Endothelial cell of hepatic sinusoid (primary cell): ENCODE results near the gene NUDT17.

ENCODE experiments used
- in situ Hi-C: cut with HindIII; loops from 2 replicates; pipeline ENCODE4 v1.10.0; 2017; ENCODE audit warnings: low sequenced_read_pairs

NUDT17 gene

GRCh38 chr1:145886390-145886789 lies 41.0 kb downstream of the NUDT17 start:
- in situ Hi-C loops, result no loop called here

GRCh38 chr1:145886816-145887215 lies 41.4 kb downstream of the NUDT17 start:
- in situ Hi-C loops, result no loop called here

DNA sequence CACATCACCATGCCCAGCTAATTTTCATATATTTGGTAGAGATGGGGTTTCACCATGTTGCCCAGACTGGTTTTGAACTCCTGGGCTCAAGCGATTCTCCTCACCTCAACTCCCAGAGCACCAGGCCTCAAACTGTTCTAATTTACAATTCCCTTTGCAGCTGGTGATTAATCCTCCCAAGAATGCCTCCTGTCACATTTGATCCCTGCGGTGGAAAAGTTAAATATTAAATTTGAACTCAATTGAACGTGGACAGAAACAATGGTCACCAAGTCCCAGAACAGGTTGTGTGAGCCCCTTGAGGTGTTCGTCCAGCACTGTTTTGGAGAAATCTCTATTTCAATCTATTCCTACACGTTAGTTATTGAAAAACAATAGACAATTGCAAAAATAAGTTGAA lies 42.2 kb downstream of the NUDT17 start:
- in situ Hi-C loops, result no loop called here

DNA sequence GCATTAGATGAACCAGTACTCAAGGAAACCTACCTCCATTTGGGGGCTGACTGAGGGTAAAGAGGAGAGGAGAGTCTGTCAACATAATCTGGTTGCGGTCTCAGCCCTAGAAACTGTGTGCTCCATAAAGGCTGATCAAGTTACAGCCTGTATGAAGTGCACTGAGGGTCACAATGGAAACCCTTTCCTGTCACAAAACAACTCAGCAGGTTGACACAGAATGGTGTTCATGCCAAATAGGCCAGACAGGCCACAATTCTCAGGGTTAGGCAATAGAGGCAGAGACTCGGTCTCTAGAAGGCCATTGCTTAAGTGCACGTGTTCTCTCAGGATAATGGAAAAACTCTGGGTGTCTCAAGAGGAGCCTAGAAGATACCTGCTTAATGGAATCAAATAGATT lies 44.3 kb downstream of the NUDT17 start:
- in situ Hi-C loops, result no loop called here

GRCh38 chr1:145891143-145891542 lies 45.7 kb downstream of the NUDT17 start:
- in situ Hi-C loops, result no loop called here

DNA sequence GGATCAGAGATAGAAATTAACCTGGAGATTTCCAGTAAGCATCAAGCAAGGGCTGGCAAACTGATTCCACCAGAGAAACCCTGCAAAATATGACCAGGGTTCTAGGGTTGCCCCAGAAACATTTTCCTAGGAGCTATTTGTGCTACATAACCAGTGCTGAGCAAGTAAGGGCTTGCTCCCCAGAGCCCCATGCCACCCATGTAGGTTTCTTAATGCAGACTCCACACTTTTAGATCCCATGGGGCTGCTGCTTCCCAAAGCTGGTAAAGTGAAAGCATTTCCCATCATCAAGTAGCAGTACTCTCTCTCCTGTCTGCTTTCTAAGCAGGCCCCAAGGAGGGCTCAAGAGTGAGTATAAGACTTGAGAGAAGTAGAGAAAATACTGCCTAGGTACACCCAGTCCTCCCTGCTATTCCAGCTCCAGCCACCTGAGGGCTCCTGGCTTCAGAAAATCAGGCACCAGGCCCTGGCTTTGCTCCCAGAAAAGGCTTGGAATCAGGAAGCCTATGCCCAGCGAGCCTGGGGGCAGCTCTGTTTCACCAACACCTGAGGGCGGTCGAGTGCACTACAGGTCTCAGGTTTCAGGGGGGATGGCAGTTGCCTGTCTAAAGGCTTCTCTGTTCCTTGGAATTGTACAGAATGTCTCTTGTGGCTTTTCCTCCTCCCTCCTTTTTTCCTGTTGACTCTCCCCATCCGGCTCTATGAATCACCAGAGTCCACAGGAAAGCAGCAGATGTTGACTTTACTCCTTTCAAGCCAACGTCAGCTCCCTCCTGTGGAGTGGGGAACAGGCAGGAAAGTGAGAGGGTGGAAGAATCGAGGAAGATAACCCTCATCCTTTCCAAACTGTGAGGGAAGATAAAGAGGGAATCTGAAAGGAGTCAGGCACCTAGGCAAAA lies 46.4 kb downstream of the NUDT17 start:
- in situ Hi-C loops, result no loop called here

- in situ Hi-C loops, result no loop called here
These were observed 47.2 kb downstream of the NUDT17 start for GRCh38 chr1:145892486-145893087.

- in situ Hi-C loops, result no loop called here
These were observed 48.1 kb downstream of the NUDT17 start for GRCh38 chr1:145893306-145894055.

DNA sequence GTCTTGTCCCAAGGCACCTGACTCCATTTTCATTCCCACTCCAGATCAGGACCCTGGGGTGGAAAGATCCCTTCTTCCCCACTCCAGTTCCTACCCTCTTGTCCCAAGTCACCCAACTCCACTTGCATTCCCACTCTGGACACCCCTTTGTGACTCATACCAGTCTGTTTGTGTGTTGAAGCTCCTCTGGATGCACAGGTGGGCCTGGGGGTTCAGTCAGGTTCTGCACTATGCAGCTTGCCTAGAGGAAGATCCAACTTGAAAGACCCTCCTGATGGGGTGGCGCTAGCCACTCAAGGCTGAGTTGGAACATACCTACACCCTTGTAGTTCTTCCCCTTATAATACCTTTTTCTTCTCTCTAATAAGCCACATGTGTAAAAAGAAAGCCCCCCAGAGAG lies 50.0 kb downstream of the NUDT17 start:
- in situ Hi-C loops, result no loop called here

DNA sequence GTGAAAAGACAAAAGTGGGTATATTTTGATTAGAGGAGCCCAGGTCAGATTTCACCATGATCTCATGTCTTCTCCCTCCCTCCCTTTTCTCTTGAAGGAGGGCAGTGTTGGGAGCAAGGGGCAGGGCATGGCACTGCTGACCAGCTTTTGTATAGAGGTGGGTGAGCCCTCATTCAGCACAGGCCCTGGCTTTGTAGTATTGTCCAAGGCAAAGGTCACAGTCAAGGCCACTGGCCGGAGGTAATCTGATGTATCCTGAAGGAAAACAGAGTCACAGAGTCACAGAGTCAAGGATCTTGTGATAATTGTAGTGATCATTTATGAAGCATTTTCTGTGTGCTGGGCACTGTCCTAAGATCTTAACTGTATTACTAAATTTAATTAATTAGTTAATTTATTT lies 52.5 kb downstream of the NUDT17 start:
- in situ Hi-C loops, result no loop called here
